Fibroblast of pulmonary artery (primary cell): ENCODE results near the gene NPHS1.

Experiments used
- DNase-seq: peaks from one replicate; pipeline ENCODE4 v3.0.0-alpha.2; 2010; ENCODE audit warnings: low read depth
- H3K4me3 ChIP-seq: replicated peaks from 2 replicates; pipeline ENCODE4 v1.5.1; 2011; ENCODE audit warnings: low read depth, mild to moderate bottlenecking, control low read depth, low read length, moderate library complexity
- CTCF ChIP-seq: IDR thresholded peaks from 2 replicates; pipeline ENCODE4 v1.5.1; 2011; ENCODE audit warnings: mild to moderate bottlenecking, control low read depth, low read length, inconsistent platforms; ENCODE audit errors: missing control alignments

Gene NPHS1

GRCh38 chr19:35852029-35852780 lies at the start of gene NPHS1:
Gene NPHS1 (minus strand): TSS chr19:35852504. CDS start chr19:35851837, 667 bp downstream.
- TF ChIP-seq CTCF: no peak
- H3K4me3 ChIP-seq: no peak within 1 kb of the TSS

GRCh38 chr19:35901055-35901644 lies 48.8 kb upstream of the NPHS1 start:
- H3K4me3 ChIP-seq: peak overlapping the region; percentile 73
- DNase-seq: peak; percentile 36
- no peak for TF ChIP-seq CTCF

More at GRCh38 chr19:35852029-35852780, at the start of gene NPHS1:
- DNase-seq: no peak

- DNase-seq: peak; percentile 80
- TF ChIP-seq CTCF: no peak
- peak overlapping the region; percentile 73 for H3K4me3 ChIP-seq
These were observed 47.4 kb upstream of the NPHS1 start for GRCh38 chr19:35899547-35900214.

DNA sequence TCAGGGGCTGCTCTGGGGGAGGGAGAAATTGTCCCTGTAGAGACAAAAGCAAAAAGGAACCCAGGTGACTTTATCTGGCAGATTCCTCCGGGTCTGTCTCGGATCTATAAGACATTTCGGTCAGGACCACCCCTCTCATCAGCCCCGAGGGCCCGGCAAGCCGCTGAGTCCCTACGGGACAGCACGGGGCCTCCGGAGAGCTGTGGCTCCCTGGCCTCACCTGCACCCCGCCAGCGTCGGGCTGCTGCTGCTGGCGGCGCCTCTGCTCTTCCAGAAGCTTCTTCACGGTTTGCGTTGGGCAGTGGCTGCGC lies 46.1 kb upstream of the NPHS1 start:
- TF ChIP-seq CTCF: no peak
- peak overlapping the region; percentile 73 for H3K4me3 ChIP-seq
- no peak for DNase-seq

DNA sequence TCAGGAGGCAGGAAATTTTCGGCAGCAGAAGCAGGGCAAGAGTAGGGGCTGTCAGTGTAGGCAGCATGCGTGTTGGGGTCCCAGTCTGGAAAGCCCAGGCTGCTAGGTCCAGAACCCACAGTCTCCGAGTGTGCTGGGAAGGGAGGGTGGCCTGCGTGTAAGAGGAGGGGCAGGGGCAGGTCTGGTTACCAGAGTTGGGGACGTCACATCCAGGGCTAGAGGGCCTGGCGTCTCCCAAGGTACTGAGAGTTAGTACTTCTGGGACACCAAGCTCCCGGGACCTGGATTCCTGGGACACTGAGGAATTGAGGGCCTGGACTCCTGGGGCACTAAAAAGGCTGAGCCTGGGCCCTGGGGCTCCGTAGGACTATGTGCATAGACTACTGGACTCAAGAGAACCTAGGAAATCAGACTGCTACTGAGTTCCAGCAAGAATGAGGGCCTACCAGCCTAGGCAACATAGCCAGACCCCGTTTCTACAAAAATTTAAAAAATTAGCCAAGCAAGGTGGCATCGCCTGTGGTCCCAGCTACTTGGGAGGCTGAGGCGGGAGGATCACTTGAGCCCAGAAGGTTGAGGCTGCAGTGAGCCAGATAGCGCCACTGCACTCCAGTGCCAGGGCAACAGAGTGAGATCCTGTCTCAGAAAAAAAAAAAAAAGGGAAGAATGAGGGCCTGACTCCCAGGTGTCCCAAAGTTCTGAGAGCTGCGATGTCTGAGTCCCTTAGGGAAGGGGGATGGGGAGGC lies 45.6 kb upstream of the NPHS1 start:
- H3K4me3 ChIP-seq: peak overlapping the region; percentile 73
- DNase-seq: no peak
- TF ChIP-seq CTCF: no peak

- no peak for DNase-seq
- no peak for TF ChIP-seq CTCF
- H3K4me3 ChIP-seq: no peak overlapping the region
These were observed 44.3 kb upstream of the NPHS1 start for GRCh38 chr19:35896643-35897040.
